Heart left ventricle (tissue), 16 donors: Measurements from ENCODE around the gene FOXK1. TPM values are rescaled to one million over a fixed set of nuclear protein-coding genes. Genes with fewer than 3 reads are reported as not detected.

Source experiments
- ATAC-seq, 4 donors: fragments of 200-7000 bp; cut with Tn5 transposase; one replicate each; pipeline ENCODE4 v1.9.1; 2020 to 2022; ENCODE audit warnings: moderate library complexity in 4 of 4, mild to moderate bottlenecking in 3 of 4, moderate number of reproducible peaks in 1 of 4
- DNase-seq, 5 donors: peaks; one replicate each; pipeline ENCODE4 v3.0.0-alpha.2; 2020
- H3K27ac ChIP-seq, 12 donors: fragments of 200-600 bp; sonication (generic) in 4 of 12; one replicate each; pipeline versions ENCODE4 v1.5.0 to v1.8.0; 2016 to 2022; ENCODE audit warnings: mild to moderate bottlenecking in 2 of 12
- H3K27me3 ChIP-seq, 9 donors: fragments of 200-600 bp; sonication (generic) in 2 of 9; one replicate each; pipeline versions ENCODE4 v1.5.1 to v1.8.0; 2016 to 2022; ENCODE audit warnings: mild to moderate bottlenecking in 3 of 9
- H3K36me3 ChIP-seq, 9 donors: fragments of 200-600 bp; sonication (generic) in 2 of 9; one replicate each; pipeline versions ENCODE4 v1.5.0 to v1.8.0; 2018 to 2022; ENCODE audit warnings: mild to moderate bottlenecking in 2 of 9
- H3K4me1 ChIP-seq, 12 donors: fragments of 200-600 bp; sonication (generic) in 4 of 12; one replicate each; pipeline versions ENCODE4 v1.5.0 to v1.8.0; 2016 to 2022; ENCODE audit warnings: mild to moderate bottlenecking in 3 of 12
- H3K4me3 ChIP-seq, 12 donors: fragments of 200-600 bp; sonication (generic) in 4 of 12; one replicate each; pipeline versions ENCODE4 v1.5.0 to v1.8.0; 2017 to 2022; ENCODE audit warnings: mild to moderate bottlenecking in 9 of 12, moderate library complexity in 4 of 12
- H3K9me3 ChIP-seq, 12 donors: fragments of 200-600 bp; sonication (generic) in 4 of 12; one replicate each; pipeline versions ENCODE4 v1.5.0 to v1.8.0; 2016 to 2022; ENCODE audit warnings: mild to moderate bottlenecking in 1 of 12
- POLR2A ChIP-seq, 2 donors: fragments of 450-650 bp; IDR thresholded peaks; one replicate each; pipeline ENCODE4 v1.6.1; 2017; ENCODE audit warnings: antibody characterized with exemption in 2 of 2, mild to moderate bottlenecking in 2 of 2, moderate library complexity in 2 of 2
- WGBS, 4 donors: extraction: QIAGEN DNeasy Blood & Tissue Kit in 2 of 4; methylation state at CpG; one replicate each; pipeline versions ENCODE4 v1.1.5 to v1.1.7; 2013 to 2018; 5-methylcytosine and 5-hydroxymethylcytosine counted together
- intact Hi-C, 10 donors: fragments of 100-400 bp; cut with DNase I; formaldehyde crosslinking; loops; one replicate each; pipeline versions ENCODE4 v1.11.1 to v1.14.2; 2022
- polyA plus RNA-seq, 2 donors: library from polyadenylated mRNA; stranded (reverse); fragments of 200-250 nt; gene quantifications; one replicate each; pipeline ENCODE4 v1.2.3, GENCODE V29; 2013
- total RNA-seq, 9 donors: library from RNA; depleted of rRNA in 2 of 9; stranded (reverse); fragments of >200 nt in 2 of 9; fragmentation: NEBNext Ultra II Directional in 3 of 9; extraction: Animal tissue kit (Norgen Biotek cat#: 25700) in 3 of 9; gene quantifications; one replicate each; pipeline versions ENCODE4 v1.1.0 to v1.2.4, GENCODE V29; 2016 to 2023
- TF ChIP-seq, protein P1 (sequence below), 12 donors: fragments of 200-600 bp; sonication (generic) in 4 of 12; IDR thresholded peaks; one replicate each; pipeline versions ENCODE4 v1.5.0 to v1.8.0; 2018 to 2022; ENCODE audit warnings: antibody characterized with exemption in 12 of 12, mild to moderate bottlenecking in 5 of 12
- donor health status: ischemic (EF 13 %, LVEDD 7.1; RV severe dilation, severe dysfunction).
- donor health status: healthy with polysubstance abuse.
- donor health status: DM: no; HTN: yes; CAD: no.
- donor health status: DM: no; HTN: no; CAD: no.
- donor health status: ischemic (EF 25% LVEDD 6.9; RV normal size, moderate dysfunction).
- donor health status: ischemic (EF 25% LVEDD 5.7; RV mildly dilated, moderate dysfunction).
- donor health status: healthy.
- donor health status: DM: yes; HTN: yes; CAD: no.
- donor health status: ischemic (EF 35%, LVEDD 5.7; RV mildly dilated, moderate dysfunction).
- donor health status: nonischemic (EF 11% LVEDD 7.7; RV severe dilation, severe dysfunction).
- donor health status: DM: yes; HTN: yes; CAD: no.
- donor health status: PGD.
- donor health status: ischemic (EF 29% LVEDD 5.4; RV normal size, mild dysfunction).
- donor health status: nonischemic (EF 23%, LVEDD 6.1; RV moderate dilation, normal function).

FOXK1 gene
- total and polyA plus RNA-seq, 11 donors, result 9.3 to 43.7 (median 19.8) TPM

DNA sequence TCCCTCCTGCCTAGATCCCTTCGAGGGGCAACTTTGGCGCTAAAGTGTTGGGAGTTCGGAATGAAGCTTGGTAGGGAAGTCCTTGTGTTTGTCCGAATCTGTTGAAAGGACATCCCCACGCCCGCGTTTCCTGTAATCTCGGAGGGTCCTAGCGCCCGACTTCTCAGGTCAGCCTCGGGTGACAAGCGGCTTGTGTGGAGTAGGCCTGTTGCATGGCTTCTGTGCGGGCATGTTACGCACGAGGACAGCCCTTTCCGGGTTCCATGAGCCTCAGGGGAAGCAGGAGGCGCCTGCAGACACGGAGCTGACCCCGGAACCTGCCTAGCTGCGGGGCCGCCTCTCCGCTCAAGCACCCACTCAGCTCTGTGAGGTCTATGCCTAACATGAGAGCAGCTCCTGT lies 64.9 kb downstream of the FOXK1 start:
- peaks cover 0 to 45% (median 15%) of the 10 kb centered on the region in 9 donors for H3K36me3 ChIP-seq
- H3K27me3 ChIP-seq, result no peaks in the 10 kb centered on the region
- peak overlapping the region; percentile 67 to 95 (median 91) for H3K27ac ChIP-seq
- DNase-seq (peak in 2 of 5 donors; percentile 48 to 58), ATAC-seq (no peak)
- intact Hi-C loops, result loop anchor here in 3 of 10 donors (5.0 kb wide), 4 partner anchors 40 to 120 kb away; partner anchors contain the start of gene FOXK1 (in 1 of the 3)
- H3K9me3 ChIP-seq, result no peaks in the 10 kb centered on the region
- H3K4me1 ChIP-seq, result peaks cover 12 to 72% (median 48%) of the 10 kb centered on the region in 12 donors
- WGBS, 4 donors, result 51 to 65% (median 58%) methylated on average over 22 of the region's 22 CpGs
- TF ChIP-seq, protein P1, sequence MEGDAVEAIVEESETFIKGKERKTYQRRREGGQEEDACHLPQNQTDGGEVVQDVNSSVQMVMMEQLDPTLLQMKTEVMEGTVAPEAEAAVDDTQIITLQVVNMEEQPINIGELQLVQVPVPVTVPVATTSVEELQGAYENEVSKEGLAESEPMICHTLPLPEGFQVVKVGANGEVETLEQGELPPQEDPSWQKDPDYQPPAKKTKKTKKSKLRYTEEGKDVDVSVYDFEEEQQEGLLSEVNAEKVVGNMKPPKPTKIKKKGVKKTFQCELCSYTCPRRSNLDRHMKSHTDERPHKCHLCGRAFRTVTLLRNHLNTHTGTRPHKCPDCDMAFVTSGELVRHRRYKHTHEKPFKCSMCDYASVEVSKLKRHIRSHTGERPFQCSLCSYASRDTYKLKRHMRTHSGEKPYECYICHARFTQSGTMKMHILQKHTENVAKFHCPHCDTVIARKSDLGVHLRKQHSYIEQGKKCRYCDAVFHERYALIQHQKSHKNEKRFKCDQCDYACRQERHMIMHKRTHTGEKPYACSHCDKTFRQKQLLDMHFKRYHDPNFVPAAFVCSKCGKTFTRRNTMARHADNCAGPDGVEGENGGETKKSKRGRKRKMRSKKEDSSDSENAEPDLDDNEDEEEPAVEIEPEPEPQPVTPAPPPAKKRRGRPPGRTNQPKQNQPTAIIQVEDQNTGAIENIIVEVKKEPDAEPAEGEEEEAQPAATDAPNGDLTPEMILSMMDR (IDR thresholded peaks at IDR 0.05), result no peak
- TF ChIP-seq POLR2A (IDR thresholded peaks at IDR 0.05), result no peak
- peak overlapping the region in 3 of 12 donors; percentile 38 to 41 (median 39) for H3K4me3 ChIP-seq

DNA sequence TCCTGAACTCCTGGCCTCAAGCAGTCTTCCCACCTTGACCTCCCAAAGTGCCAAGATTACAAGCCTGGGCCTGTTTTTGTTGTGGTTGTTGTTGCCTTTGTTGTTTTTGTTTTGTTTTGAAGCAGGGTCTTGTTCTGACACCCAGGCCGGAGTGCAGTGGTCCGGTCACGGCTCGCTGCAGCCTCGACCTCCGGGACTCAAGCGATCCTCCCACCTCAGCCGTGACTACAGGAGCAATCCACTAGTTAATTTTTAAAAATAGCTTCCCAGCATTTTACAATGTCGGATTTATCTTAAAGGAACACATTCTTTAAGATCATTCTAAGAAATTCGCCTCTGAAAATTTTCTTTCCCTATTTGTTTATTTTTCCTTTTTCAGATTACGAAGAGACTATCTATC lies 65.7 kb downstream of the FOXK1 start:
- peaks cover 12 to 76% (median 48%) of the 10 kb centered on the region in 12 donors for H3K4me1 ChIP-seq
- TF ChIP-seq POLR2A (IDR thresholded peaks at IDR 0.05), result no peak
- TF ChIP-seq, protein P1 (IDR thresholded peaks at IDR 0.05), result no peak
- H3K27ac ChIP-seq, result peak overlapping the region; percentile 67 to 95 (median 91)
- H3K36me3 ChIP-seq, result peaks cover 0 to 45% (median 8%) of the 10 kb centered on the region in 9 donors
- no peaks in the 10 kb centered on the region for H3K27me3 ChIP-seq
- WGBS, 4 donors, result 51 to 64% (median 63%) methylated on average over 11 of the region's 11 CpGs
- DNase-seq (no peak), ATAC-seq (no peak)
- no peaks in the 10 kb centered on the region for H3K9me3 ChIP-seq
- no peak overlapping the region for H3K4me3 ChIP-seq
- intact Hi-C loops, result loop anchor here in 4 of 10 donors (1.0 to 5.0 kb wide), 6 partner anchors 40 to 120 kb away; partner anchors contain the start of gene FOXK1 (in 2 of the 4)

DNA sequence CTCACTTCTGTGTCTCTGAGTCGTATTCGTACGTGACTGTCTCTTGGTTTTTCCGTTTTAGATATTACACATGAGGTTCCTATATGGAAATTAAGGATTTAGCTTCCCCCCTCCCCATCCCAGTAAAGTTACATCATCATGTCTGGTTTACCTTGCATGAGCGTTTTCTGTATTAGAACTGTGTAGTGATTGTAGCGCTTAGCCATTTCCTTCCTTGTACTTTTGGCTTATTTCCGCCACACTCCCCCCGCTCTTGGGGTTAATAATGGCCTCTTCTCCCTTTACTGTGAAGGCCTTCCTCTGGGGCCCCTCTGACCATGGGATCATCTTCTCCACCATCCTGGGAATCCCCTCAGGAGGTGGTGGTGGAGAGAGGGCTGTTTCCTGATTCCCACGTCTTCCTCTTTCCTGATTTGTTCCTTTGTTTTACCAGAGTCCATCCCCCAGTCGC lies 66.2 kb downstream of the FOXK1 start:
- no peaks in the 10 kb centered on the region for H3K9me3 ChIP-seq
- H3K27me3 ChIP-seq, result no peaks in the 10 kb centered on the region
- intact Hi-C loops, result loop anchor here in 4 of 10 donors (1.0 to 5.0 kb wide), 6 partner anchors 41 to 121 kb away; partner anchors contain the start of gene FOXK1 (in 2 of the 4)
- WGBS, 4 donors, result 46 to 57% (median 53%) methylated on average over 10 of the region's 10 CpGs
- H3K4me1 ChIP-seq, result peaks cover 12 to 71% (median 47%) of the 10 kb centered on the region in 12 donors
- no peak for ATAC-seq
- DNase-seq, result no peak
- H3K4me3 ChIP-seq, result no peak overlapping the region
- TF ChIP-seq POLR2A (IDR thresholded peaks at IDR 0.05), result no peak
- TF ChIP-seq, protein P1 (IDR thresholded peaks at IDR 0.05), result no peak
- peaks cover 0 to 40% (median 4%) of the 10 kb centered on the region in 9 donors for H3K36me3 ChIP-seq
- H3K27ac ChIP-seq, result peak overlapping the region; percentile 67 to 95 (median 91)

DNA sequence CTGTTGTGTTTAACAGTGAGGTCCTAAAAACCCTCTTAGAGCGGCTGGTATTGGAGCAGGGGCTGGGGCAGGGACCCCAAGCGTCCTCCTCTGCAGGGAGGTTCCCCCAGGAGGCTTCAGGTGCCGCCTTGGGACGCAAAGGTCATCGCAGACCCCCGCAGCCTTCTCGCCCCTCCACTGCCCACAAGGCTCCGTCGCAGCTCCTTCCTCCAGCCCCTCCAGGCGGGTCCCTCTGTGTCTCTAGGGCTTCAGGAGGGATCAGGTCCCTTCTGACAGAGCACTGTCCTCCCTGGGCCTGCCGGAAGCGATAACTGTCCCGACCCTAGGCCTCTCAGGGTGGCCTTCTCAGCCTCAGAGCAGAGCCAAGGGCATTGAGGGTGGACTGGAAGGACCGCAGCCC lies 67.3 kb downstream of the FOXK1 start:
- TF ChIP-seq, protein P1 (IDR thresholded peaks at IDR 0.05), result no peak
- TF ChIP-seq POLR2A (IDR thresholded peaks at IDR 0.05), result no peak
- H3K27ac ChIP-seq, result peak overlapping the region in 11 of 12 donors; percentile 12 to 95 (median 91)
- peaks cover 11 to 67% (median 45%) of the 10 kb centered on the region in 12 donors for H3K4me1 ChIP-seq
- DNase-seq (no peak), ATAC-seq (no peak)
- H3K27me3 ChIP-seq, result no peaks in the 10 kb centered on the region
- H3K9me3 ChIP-seq, result no peaks in the 10 kb centered on the region
- peaks cover 0 to 41% (median 4%) of the 10 kb centered on the region in 9 donors for H3K36me3 ChIP-seq
- intact Hi-C loops, result loop anchor here in 4 of 10 donors (2.0 to 5.0 kb wide), 5 partner anchors 42 to 122 kb away; partner anchors contain the start of gene FOXK1 (in 2 of the 4)
- WGBS, 4 donors, result 84 to 87% (median 86%) methylated on average over 8 to 14 of the region's 14 CpGs
- no peak overlapping the region for H3K4me3 ChIP-seq
